Loucy (cell line): ENCODE results near the gene EPHA8.

Source experiments
- H2AFZ ChIP-seq: fragments of 200-600 bp; sonication (generic); 2 replicates; pipeline ENCODE4 v1.6.0; 2016; ENCODE audit warnings: antibody characterized with exemption, mild to moderate bottlenecking, low read length, moderate library complexity
- H3F3A ChIP-seq: fragments of 200-600 bp; 2 replicates; pipeline ENCODE4 v1.6.0; 2016; ENCODE audit warnings: antibody characterized with exemption, low read depth, mild to moderate bottlenecking
- H3K27me3 ChIP-seq: fragments of 200-600 bp; sonication (generic); 2 replicates; pipeline ENCODE4 v1.6.1; 2014; ENCODE audit warnings: low read length, mild to moderate bottlenecking; ENCODE audit not compliant: insufficient read depth, poor library complexity, severe bottlenecking
- H3K36me3 ChIP-seq: fragments of 200-600 bp; sonication (generic); 2 replicates; pipeline ENCODE4 v1.6.1; 2016; ENCODE audit warnings: low read length; ENCODE audit not compliant: insufficient read depth
- H3K4me1 ChIP-seq: fragments of 200-600 bp; sonication (generic); 2 replicates; pipeline ENCODE4 v1.5.1; 2014; ENCODE audit warnings: low read length, mild to moderate bottlenecking; ENCODE audit not compliant: insufficient read depth, poor library complexity, severe bottlenecking
- H3K4me2 ChIP-seq: fragments of 200-600 bp; sonication (generic); 2 replicates; pipeline ENCODE4 v1.6.0; 2014; ENCODE audit warnings: antibody characterized with exemption, low read length, low read depth, mild to moderate bottlenecking; ENCODE audit not compliant: poor library complexity, severe bottlenecking
- H3K4me3 ChIP-seq: fragments of 200-600 bp; sonication (generic); 2 replicates; pipeline ENCODE4 v1.5.1; 2014; ENCODE audit warnings: low read length, mild to moderate bottlenecking, mixed read lengths; ENCODE audit not compliant: poor library complexity, severe bottlenecking
- H3K79me2 ChIP-seq: fragments of 200-600 bp; sonication (generic); 2 replicates; pipeline ENCODE4 v1.6.1; 2014; ENCODE audit warnings: low read length; ENCODE audit not compliant: insufficient read depth
- H3K9ac ChIP-seq: fragments of 200-600 bp; sonication (generic); 2 replicates; pipeline ENCODE4 v1.6.0; 2014; ENCODE audit warnings: mild to moderate bottlenecking, low read depth, low read length, moderate library complexity; ENCODE audit not compliant: poor library complexity, severe bottlenecking
- H3K9me2 ChIP-seq: fragments of 200-600 bp; sonication (generic); replicated peaks from 2 replicates; pipeline ENCODE4 v1.6.1; 2016; ENCODE audit warnings: low read depth, low read length, mixed read lengths
- H3K9me3 ChIP-seq: fragments of 200-600 bp; sonication (generic); 2 replicates; pipeline ENCODE4 v1.6.1; 2014; ENCODE audit warnings: mild to moderate bottlenecking, antibody characterized with exemption, low read length, low read depth; ENCODE audit not compliant: insufficient read depth
- H4K20me1 ChIP-seq: fragments of 200-600 bp; sonication (generic); 2 replicates; pipeline ENCODE4 v1.6.0; 2014; ENCODE audit warnings: antibody characterized with exemption, low read length, mild to moderate bottlenecking; ENCODE audit not compliant: insufficient read depth, poor library complexity, severe bottlenecking
- EZH2phosphoT487 ChIP-seq: fragments of 200-600 bp; IDR thresholded peaks from 2 replicates; pipeline ENCODE4 v1.6.1; 2018; ENCODE audit warnings: antibody characterized with exemption, mild to moderate bottlenecking, moderate library complexity, borderline replicate concordance
- TF ChIP-seq, protein P1 (sequence below): fragments of 200-600 bp; sonication (generic); conservative IDR thresholded peaks from 2 replicates; pipeline ENCODE4 v1.5.1; 2014; ENCODE audit warnings: mild to moderate bottlenecking, antibody characterized with exemption, low read length

Gene EPHA8

DNA sequence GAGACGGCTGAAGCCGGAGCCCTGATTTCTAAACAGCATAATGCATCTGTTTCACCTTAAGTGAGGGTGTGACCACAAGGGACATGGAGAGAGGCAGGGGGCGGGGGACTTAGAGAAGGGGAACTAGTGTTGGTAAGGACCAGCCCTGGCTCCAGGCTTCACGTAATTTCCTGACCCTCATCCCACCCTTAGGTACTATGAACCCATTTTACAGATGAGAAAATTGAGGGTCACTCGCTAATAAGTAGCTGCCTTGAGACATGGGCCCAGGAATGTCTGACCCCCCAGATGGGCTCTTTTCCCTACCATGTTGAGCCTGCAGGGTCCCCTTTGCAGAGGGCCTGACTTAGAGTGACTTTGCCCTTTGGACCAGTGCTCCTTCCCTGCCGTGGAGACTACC, 4.7 kb downstream of the EPHA8 start:
- Histone ChIP-seq H3K9ac (no peak overlapping the region), H3K4me3 (no peak overlapping the region), H3K4me2 (no peak overlapping the region), H3K79me2 (no peaks in the 10 kb centered on the region), H3K9me2 (no peaks in the 10 kb centered on the region), H4K20me1 (no peaks in the 10 kb centered on the region), H3F3A (no peaks in the 10 kb centered on the region), H3K4me1 (no peaks in the 10 kb centered on the region), H2AFZ (no peak overlapping the region), H3K36me3 (no peaks in the 10 kb centered on the region), H3K9me3 (no peaks in the 10 kb centered on the region), H3K27me3 (no peaks in the 10 kb centered on the region)
- TF ChIP-seq EZH2phosphoT487: no peak
- TF ChIP-seq, protein P1, sequence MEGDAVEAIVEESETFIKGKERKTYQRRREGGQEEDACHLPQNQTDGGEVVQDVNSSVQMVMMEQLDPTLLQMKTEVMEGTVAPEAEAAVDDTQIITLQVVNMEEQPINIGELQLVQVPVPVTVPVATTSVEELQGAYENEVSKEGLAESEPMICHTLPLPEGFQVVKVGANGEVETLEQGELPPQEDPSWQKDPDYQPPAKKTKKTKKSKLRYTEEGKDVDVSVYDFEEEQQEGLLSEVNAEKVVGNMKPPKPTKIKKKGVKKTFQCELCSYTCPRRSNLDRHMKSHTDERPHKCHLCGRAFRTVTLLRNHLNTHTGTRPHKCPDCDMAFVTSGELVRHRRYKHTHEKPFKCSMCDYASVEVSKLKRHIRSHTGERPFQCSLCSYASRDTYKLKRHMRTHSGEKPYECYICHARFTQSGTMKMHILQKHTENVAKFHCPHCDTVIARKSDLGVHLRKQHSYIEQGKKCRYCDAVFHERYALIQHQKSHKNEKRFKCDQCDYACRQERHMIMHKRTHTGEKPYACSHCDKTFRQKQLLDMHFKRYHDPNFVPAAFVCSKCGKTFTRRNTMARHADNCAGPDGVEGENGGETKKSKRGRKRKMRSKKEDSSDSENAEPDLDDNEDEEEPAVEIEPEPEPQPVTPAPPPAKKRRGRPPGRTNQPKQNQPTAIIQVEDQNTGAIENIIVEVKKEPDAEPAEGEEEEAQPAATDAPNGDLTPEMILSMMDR: no peak

DNA sequence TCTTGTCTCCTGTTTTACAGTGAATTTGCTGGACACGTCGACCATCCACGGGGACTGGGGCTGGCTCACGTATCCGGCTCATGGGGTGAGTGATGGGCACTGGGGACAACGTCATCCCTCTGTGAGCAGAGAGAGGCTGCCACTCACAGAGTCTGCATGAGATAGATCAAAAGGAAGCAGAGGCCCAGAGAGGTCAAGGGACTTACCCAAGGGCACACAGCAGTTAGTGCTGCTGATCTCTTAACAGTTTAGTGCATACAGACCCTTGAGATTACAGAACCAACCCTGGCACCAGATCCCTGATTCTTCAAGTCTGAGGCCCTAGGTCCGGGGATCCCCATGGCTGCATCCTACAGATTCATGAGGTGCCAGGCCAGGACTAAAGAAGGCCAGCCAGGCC, 6.0 kb downstream of the EPHA8 start:
- Histone ChIP-seq H4K20me1 (no peaks in the 10 kb centered on the region), H2AFZ (no peak overlapping the region)

DNA sequence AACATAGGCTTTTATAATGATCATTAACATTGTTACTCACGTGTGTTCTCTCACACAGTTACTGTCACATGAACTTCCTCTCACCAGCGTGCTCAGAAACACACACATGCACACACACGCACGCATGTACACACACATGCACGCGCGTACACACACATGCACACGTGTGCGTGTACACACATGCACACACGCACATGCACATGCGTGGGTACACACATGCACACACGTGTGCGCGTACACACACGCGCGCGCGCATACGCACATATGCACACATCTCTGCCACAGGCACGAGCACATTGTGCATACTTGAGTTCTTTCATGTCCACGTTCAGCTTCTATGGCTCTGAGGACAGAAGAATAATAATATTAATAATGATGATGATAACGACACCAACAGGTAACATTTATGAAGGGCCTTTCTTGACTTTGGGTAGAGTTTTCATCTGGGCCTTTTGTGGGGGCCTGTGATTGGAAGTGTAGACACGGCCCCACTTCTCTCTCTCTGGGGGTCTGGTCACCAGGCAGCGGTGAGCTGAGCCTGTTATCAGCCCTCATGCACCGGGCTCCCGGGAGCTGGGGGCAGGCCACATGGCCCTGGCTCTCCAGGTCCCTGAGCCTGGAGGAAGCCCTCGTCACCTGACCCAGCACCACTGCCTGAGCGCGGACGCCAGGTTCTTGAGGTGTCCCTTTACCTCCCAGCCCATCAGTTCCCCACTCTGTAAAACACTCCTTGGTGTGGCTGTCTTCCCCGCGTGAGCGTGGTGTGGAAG, 7.0 kb downstream of the EPHA8 start:
- Histone ChIP-seq H3K4me1 (no peaks in the 10 kb centered on the region), H3K4me2 (no peak overlapping the region), H2AFZ (no peak overlapping the region), H3K27me3 (no peaks in the 10 kb centered on the region), H3K9me3 (no peaks in the 10 kb centered on the region), H3K79me2 (no peaks in the 10 kb centered on the region), H4K20me1 (no peaks in the 10 kb centered on the region), H3K36me3 (no peaks in the 10 kb centered on the region), H3K9me2 (no peaks in the 10 kb centered on the region), H3K9ac (no peak overlapping the region), H3F3A (no peaks in the 10 kb centered on the region), H3K4me3 (no peak overlapping the region)
- TF ChIP-seq, protein P1: no peak
- no peak for TF ChIP-seq EZH2phosphoT487

More for the DNA sequence above, 6.0 kb downstream of the EPHA8 start:
- H3K27me3 ChIP-seq: no peaks in the 10 kb centered on the region
- H3K9ac ChIP-seq: no peak overlapping the region
- H3K9me3 ChIP-seq: no peaks in the 10 kb centered on the region
- no peaks in the 10 kb centered on the region for H3K36me3 ChIP-seq
- no peaks in the 10 kb centered on the region for H3K9me2 ChIP-seq
- TF ChIP-seq, protein P1: no peak
- TF ChIP-seq EZH2phosphoT487: no peak
- H3F3A ChIP-seq: no peaks in the 10 kb centered on the region
- H3K4me2 ChIP-seq: no peak overlapping the region
- H3K79me2 ChIP-seq: no peaks in the 10 kb centered on the region
- H3K4me3 ChIP-seq: no peak overlapping the region
- no peaks in the 10 kb centered on the region for H3K4me1 ChIP-seq
